ENCODE data around the gene ERICH6. TPM values are rescaled to one million over a fixed set of nuclear protein-coding genes. Genes with fewer than 3 reads are reported as not detected.

The ERICH6 gene
- total and polyA plus RNA-seq, 10 of the 15 experiments (the other 5 are each of a cell fraction or from before 2014, with no cell fraction given): 0.04 to 0.40 (median 0.22) TPM; not detected in 6

GRCh38 chr3:150737874-150738679 is 34.4 kb upstream of the ERICH6 start (continued):
- TF ChIP-seq ZBTB11 (CRISPR knock-in tag; IDR thresholded peaks at IDR 0.05) (no peak), ATF7 (IDR thresholded peaks at IDR 0.05; ENCODE audit: low read depth) (peak; percentile 60; the same call in 1 of the 2 replicates), CREM (IDR thresholded peaks at IDR 0.05; ENCODE audit: low read depth) (peak; percentile 20; the same call in 1 of the 2 replicates), NFIC (IDR thresholded peaks at IDR 0.05; ENCODE audit: low read depth, low read length) (peak; percentile 14; the same call in 1 of the 2 replicates), JUNB (IDR thresholded peaks at IDR 0.05) (peak; percentile 46; the same call in 1 of the 2 replicates), SMAD5 (IDR thresholded peaks at IDR 0.05; ENCODE audit: low read depth) (no peak), MTA2 (IDR thresholded peaks at IDR 0.05; ENCODE audit: low read depth) (0 out of 2 replicates have a peak, but pooled peaks have one; percentile 25), POLR2AphosphoS2 (IDR thresholded peaks at IDR 0.05; ENCODE audit: low read depth, low read length) (no peak), SPI1 (IDR thresholded peaks at IDR 0.05; ENCODE audit: borderline replicate concordance, insufficient read depth, low read depth, low read length) (0 out of 2 replicates have a peak, but pooled peaks have one; percentile 27), POU2F2 (IDR thresholded peaks at IDR 0.05; ENCODE audit: borderline replicate concordance, low read depth, low read length) (no peak), CREB1 (IDR thresholded peaks at IDR 0.05; ENCODE audit: low read depth) (no peak), IKZF2 (IDR thresholded peaks at IDR 0.05) (peak; percentile 7 to 45; a peak in 1 of 4 replicates)
